Measurements from ENCODE around the gene GRAP2. TPM values are rescaled to one million over a fixed set of nuclear protein-coding genes. Genes with fewer than 3 reads are reported as not detected.
A peak's percentile ranks its signal among the peaks of the same experiment; 100 is the strongest.

GRAP2 gene
- total and polyA plus RNA-seq, 8 donors, result 0.45 to 29.1 (median 3.0) TPM; not detected in 2

DNA sequence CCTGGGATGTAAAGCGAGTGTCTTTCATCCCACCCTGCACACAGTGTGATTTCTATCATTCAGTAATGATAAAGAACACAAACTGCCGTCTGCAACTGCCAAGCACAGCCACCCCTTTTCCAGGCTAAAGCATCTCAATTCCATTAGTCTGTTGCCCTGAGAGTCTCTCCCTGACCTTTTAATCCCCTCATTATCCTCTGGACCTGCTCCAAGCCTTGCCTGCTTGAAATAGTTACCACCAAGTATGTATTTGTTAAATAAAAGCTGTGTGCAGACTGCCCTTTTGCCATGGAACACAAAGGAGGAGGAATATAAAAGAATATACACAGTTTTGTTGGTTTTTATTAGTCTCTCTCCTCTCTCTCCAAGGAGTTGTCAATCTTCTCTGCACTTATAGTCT, 13.0 kb downstream of the GRAP2 start:
- TF ChIP-seq POLR2A (IDR thresholded peaks at IDR 0.05) (no peak), EP300 (IDR thresholded peaks at IDR 0.05) (no peak), CTCF (IDR thresholded peaks at IDR 0.05) (no peak), POLR2AphosphoS5 (IDR thresholded peaks at IDR 0.05) (no peak)
- no peaks in the 10 kb centered on the region for H3K36me3 ChIP-seq
- no peak overlapping the region for H3K4me3 ChIP-seq
- WGBS, 5 donors, result 41 to 60% (median 50%) methylated on average over 2 of the region's 2 CpGs
- intact Hi-C loops (cut with DNase I; ENCODE audit: low total_unique reads), result no loop called here
- no peaks in the 10 kb centered on the region for H3K9me3 ChIP-seq
- no peak overlapping the region for H3K27ac ChIP-seq
- H3K4me1 ChIP-seq, result peaks cover 0 to 30% (median 5%) of the 10 kb centered on the region in 4 donors
- no peak for DNase-seq
- peaks cover 0 to 3% (median 0%) of the 10 kb centered on the region in 3 donors for H3K27me3 ChIP-seq

DNA sequence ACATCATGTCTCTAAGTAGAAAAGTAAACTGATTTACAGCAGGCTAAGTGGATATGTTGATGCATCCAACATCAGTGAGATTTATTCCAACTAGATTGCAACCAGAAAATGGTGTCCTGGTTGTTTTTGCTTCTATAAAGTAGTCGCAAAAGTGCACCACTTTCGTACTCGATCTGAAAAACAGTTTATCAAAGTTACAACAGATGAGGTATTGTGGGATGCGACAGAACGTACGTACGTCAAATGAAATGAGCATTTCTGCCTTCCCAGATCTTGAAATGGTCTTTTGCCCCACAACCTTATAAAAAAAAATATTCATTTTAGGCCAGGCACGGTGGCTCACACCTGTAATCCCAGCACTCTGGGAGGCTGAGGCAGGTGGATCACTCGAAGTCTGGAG, 13.7 kb downstream of the GRAP2 start:
- Histone ChIP-seq H3K27ac (no peak overlapping the region), H3K4me3 (no peak overlapping the region), H3K27me3 (peaks cover 0 to 3% (median 0%) of the 10 kb centered on the region in 3 donors), H3K9me3 (no peaks in the 10 kb centered on the region), H3K36me3 (no peaks in the 10 kb centered on the region), H3K4me1 (peaks cover 0 to 30% (median 5%) of the 10 kb centered on the region in 4 donors)
- no peak for TF ChIP-seq EP300 (IDR thresholded peaks at IDR 0.05)
- TF ChIP-seq POLR2A (IDR thresholded peaks at IDR 0.05), result no peak
- no peak for TF ChIP-seq POLR2AphosphoS5 (IDR thresholded peaks at IDR 0.05)
- no peak for TF ChIP-seq CTCF (IDR thresholded peaks at IDR 0.05)
- WGBS, 5 donors, result 81 to 91% (median 89%) methylated on average over 9 of the region's 9 CpGs
- intact Hi-C loops (cut with DNase I; ENCODE audit: low total_unique reads), result no loop called here
- DNase-seq, result no peak

- H3K4me1 ChIP-seq, result peaks cover 0 to 30% (median 5%) of the 10 kb centered on the region in 4 donors
- intact Hi-C loops (cut with DNase I; ENCODE audit: low total_unique reads), result no loop called here
- 34 to 48% (median 42%) methylated on average over 4 of the region's 4 CpGs for WGBS, 5 donors
- no peak overlapping the region for H3K4me3 ChIP-seq
- no peaks in the 10 kb centered on the region for H3K9me3 ChIP-seq
- TF ChIP-seq POLR2AphosphoS5 (IDR thresholded peaks at IDR 0.05) (no peak), CTCF (IDR thresholded peaks at IDR 0.05) (no peak), EP300 (IDR thresholded peaks at IDR 0.05) (no peak), POLR2A (IDR thresholded peaks at IDR 0.05) (no peak)
- H3K27me3 ChIP-seq, result peaks cover 0 to 5% (median 0%) of the 10 kb centered on the region in 3 donors
- H3K36me3 ChIP-seq, result no peaks in the 10 kb centered on the region
- DNase-seq, result no peak
- H3K27ac ChIP-seq, result peak overlapping the region in 2 of 5 donors; percentile 11 to 37
Measured at GRCh38 chr22:39915295-39915726, 14.4 kb downstream of the GRAP2 start.

DNA sequence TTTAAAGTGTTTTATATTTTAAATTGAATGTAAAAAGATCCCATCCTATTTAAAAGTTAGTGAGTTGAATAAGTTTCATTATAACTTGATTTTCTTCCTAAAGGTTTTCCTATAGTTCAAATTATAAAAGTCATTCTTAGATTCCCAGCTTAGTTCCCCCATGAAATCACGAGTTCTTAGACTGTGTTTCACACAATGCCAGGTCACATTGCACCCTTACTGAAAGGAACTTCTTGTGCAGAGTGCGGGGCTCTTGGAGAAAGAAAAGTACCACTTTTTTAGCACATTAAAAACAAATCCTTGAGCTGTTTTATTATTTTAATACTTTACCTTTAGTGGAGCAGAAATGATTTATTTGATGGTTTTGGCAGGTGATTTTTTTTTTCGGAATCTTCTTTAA, 15.6 kb downstream of the GRAP2 start:
- Histone ChIP-seq H3K4me3 (no peak overlapping the region), H3K36me3 (no peaks in the 10 kb centered on the region), H3K9me3 (no peaks in the 10 kb centered on the region), H3K4me1 (peaks cover 0 to 30% (median 5%) of the 10 kb centered on the region in 4 donors), H3K27me3 (peaks cover 0 to 8% (median 0%) of the 10 kb centered on the region in 3 donors), H3K27ac (peak overlapping the region in 1 of 5 donors; percentile 37)
- DNase-seq, result no peak
- intact Hi-C loops (cut with DNase I; ENCODE audit: low total_unique reads), result no loop called here
- no peak for TF ChIP-seq CTCF (IDR thresholded peaks at IDR 0.05)
- TF ChIP-seq EP300 (IDR thresholded peaks at IDR 0.05), result no peak
- no peak for TF ChIP-seq POLR2A (IDR thresholded peaks at IDR 0.05)
- no peak for TF ChIP-seq POLR2AphosphoS5 (IDR thresholded peaks at IDR 0.05)
- 78 to 83% (median 82%) methylated on average over 3 of the region's 3 CpGs for WGBS, 5 donors

Measured in stomach (tissue), 9 donors.